HG02884 (cell line): Measurements from ENCODE around the gene KAT8.

Experiments used
- ATAC-seq: cut with Tn5 transposase; IDR thresholded peaks from one replicate; pipeline ENCODE4 v1.9.1; 2021; ENCODE audit warnings: mild to moderate bottlenecking, moderate library complexity; ENCODE audit not compliant: unreplicated experiment

KAT8 gene

DNA sequence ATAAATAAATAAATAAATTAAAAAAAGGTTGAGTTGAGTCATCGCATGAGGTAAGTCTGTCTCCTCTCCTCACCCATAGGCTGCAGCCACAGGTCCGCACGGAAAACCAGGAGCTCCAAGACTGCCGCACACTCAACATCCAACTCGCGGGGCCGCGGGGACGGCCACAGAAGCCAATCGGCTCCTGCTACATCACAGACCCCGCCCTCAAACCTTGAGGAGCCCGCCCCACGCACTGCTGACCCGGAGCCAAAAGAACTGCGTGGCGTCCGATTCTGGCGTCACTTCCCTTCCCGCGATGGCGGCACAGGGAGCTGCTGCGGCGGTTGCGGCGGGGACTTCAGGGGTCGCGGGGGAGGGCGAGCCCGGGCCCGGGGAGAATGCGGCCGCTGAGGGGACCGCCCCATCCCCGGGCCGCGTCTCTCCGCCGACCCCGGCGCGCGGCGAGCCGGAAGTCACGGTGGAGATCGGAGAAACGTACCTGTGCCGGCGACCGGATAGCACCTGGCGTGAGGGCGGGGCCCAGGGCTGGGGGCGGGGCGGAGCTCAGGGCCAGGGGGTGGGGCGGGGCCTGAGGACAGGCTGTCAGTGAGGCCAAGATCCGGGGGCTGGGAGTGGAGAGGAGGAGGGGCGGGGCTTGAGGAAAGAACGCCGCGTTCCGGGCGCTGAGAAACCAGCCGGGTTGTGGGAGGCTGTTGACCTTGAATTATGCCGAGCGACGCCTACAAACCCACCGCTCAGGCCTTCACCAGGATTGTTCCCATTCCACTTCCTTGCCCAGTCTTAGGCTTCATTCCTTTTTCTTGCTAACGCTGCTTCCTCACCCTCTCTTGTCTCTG is at the start of gene KAT8:
TSS of gene KAT8 (plus strand) at position 281 of the 839 bp plus-strand sequence. CDS start at position 299, 18 bp downstream.
- peak; percentile 88 for ATAC-seq

DNA sequence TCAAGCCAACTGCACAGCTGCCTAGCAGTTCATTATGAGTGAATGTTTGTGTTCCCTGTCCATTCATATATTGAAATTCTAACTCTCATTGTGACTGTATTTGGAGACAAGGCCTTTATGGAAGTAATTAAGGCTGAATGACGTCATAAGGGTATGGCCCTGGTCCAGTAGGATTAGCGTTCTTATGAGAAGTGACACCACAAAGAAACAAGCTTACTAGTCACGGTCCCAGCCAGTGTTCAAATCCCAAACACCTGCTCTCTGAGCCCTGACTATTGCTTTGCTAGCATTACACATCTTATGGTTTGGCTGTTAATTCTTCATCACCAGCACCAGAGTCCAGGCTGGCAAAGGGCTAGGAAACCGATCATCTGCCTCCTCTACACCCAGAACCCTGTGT is 45.6 kb upstream of the KAT8 start:
- no peak for ATAC-seq

DNA sequence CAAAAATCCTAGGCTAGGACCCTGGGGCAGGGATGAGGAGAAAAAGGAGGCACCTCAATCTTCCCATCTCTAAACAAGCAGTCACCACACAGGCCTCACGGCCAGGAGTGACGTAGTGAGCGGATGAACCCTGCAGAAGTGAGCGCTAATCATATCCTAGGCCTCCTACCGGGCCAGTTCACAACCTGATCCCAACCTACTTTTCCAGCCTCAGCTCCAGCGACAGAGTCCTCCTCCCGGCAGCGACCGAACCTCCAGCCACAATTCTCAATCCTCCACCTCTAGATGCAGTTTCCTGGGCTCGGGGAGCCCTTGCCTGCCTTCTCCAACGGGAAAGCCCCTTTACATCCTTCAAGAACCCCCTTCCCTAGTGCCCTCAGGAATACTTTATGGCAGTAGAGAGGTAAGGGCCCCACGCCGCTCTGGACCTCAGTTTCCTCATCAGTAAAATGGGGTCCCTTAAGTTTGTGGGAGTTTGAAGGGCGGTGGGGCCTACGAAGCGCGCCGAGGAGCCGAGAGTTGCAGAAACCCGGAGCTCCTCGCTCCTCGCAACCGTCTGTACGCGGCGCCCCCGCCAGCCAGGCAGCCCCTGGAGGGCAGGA is 44.8 kb upstream of the KAT8 start:
- no peak for ATAC-seq

DNA sequence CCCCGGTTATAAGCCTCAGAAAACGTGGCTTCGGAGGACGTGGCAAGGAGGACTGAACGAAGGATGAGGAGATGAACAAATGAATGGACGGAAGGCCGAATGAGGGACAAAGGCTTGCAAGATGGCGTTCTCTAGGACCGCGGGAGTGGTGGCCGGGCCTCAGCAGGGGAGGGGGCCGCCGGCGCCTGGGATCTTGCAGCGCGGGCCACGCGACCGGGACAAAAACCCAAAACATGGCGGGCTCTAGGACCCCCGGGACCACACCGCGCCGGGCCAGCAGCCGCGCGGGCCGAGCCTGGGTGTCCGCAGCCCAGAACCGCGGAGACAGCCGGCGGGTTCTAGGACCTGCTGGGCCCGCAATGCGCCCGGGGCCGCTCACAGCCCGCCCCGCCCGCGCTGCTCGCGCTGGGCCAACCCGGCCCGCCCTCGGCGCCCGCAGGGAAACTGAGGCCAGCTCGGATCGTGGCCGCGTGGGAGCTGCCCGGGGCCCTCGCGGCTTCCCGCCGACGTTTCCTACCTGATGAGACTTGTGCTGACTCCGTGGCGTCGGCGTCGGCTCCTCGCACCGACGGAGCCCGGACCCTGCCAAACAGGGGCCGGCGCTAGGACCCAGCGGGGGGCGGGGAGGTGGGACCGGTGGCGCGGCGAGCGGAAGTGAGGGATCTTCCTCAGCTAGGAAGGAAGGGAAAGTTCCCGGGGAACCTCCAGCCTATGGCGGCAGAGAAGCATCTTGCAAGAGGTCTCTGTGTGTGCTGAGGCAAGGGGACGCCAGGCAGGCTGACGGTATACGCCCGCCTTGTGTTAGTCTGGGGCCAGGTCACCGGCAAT is 44.1 kb upstream of the KAT8 start:
- ATAC-seq = peak; percentile 45

DNA sequence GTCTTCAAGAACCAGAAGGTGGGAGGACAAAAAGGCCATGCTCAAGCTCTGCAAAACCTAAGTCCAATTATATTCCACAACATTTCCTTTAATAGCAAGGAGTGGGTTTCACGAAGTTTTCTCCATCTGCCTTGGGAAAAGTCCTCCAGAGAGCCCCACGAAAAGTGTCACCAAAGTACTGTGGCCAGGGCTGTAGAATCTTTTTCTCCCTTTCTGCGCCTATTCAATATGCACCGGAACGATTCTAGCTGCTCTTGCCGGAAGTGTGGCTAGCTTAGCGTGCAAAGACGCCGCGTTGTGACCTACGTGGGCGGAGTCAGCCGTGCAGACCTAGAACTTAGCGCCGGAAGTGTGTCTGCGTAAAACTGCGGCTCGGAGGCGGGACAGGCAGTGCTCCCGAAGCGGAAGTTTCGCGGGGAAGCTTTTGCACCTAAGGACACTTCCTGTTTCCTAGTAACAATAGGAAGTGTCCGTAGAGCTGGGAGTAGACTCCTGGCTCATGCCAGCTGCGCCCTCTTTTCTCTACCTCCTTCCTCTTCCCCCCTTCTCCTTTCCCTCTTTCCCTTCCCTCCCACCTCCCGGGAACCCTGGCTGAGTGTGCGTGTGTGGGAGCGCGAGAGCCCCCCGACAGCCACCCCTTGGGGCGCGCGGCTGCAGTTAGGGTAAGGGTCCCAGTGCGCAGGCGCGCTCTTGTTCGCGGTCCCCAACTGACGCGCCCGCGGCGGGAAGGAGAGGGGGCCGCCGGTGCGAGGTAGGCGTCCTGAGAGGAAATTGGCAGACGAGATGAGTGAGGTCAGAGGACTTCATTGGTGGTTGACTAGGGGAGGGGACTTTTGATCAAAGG is 43.3 kb upstream of the KAT8 start, which contains the start of the genes ZNF646 and ZNF668:
TSS of gene ZNF646 (plus strand) at position 453 of the 844 bp plus-strand sequence. CDS start 1,903 bp downstream, outside the sequence.
TSS of gene ZNF668 (minus strand) at position 271 of the 844 bp plus-strand sequence. CDS start 9,781 bp downstream, outside the sequence.
- ATAC-seq = peak; percentile 64

DNA sequence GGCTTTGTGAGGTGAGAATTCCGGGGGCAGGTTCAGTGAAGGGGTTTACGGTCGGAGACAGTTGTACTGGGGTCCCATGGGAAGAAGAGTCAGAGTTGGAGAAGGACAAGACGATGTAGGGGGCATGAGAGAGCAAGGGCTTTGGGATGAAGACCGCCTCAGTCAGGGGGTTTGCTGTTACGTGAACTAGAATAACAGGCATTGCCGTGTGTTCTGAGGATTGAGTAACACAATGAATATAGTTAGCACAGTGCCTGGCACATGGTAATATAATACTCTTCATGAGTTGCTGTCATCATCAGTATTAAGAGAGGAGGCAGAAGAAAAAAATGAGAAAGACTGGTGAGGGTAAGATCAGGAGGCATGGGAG is 42.7 kb upstream of the KAT8 start:
- ATAC-seq = no peak

DNA sequence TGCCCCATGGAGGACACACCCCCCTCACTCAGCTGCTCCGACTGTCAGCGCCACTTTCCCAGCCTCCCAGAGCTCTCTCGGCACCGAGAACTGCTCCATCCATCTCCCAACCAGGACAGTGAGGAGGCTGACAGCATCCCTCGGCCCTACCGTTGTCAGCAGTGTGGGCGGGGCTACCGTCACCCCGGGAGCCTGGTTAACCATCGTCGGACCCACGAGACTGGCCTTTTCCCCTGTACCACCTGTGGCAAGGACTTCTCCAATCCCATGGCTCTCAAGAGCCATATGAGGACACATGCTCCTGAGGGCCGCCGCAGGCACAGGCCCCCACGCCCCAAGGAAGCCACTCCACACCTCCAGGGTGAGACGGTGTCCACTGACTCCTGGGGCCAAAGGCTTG is 41.1 kb upstream of the KAT8 start:
- no peak for ATAC-seq

DNA sequence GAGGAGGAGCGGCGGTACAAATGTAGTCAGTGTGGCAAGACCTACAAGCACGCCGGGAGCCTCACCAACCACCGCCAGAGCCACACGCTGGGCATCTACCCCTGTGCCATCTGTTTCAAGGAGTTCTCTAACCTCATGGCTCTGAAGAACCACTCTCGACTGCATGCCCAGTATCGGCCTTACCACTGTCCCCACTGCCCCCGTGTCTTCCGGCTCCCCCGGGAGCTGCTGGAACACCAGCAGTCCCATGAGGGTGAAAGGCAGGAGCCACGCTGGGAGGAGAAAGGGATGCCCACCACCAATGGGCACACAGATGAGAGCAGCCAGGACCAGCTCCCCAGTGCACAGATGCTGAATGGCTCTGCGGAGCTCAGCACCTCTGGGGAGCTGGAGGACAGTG is 40.4 kb upstream of the KAT8 start:
- no peak for ATAC-seq

DNA sequence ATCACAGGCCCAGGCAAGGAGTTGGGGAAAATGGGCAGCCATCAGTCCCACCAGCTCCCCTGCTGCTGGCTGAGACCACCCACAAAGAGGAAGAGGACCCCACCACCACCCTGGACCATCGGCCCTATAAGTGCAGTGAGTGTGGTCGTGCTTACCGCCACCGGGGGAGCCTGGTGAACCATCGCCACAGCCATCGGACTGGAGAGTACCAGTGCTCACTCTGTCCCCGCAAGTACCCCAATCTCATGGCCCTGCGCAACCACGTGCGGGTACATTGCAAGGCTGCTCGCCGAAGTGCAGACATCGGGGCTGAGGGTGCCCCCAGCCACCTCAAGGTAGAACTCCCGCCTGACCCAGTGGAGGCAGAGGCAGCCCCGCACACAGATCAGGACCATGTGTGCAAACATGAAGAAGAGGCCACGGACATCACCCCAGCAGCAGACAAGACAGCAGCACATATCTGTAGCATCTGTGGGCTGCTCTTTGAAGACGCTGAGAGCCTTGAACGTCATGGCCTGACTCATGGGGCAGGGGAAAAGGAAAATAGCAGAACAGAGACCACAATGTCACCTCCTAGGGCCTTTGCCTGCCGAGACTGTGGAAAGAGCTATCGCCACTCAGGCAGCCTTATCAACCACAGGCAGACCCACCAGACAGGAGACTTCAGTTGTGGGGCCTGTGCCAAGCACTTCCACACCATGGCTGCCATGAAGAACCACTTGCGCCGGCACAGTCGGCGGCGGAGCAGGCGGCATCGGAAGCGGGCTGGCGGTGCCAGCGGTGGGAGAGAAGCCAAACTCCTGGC is 39.7 kb upstream of the KAT8 start:
- ATAC-seq = no peak

DNA sequence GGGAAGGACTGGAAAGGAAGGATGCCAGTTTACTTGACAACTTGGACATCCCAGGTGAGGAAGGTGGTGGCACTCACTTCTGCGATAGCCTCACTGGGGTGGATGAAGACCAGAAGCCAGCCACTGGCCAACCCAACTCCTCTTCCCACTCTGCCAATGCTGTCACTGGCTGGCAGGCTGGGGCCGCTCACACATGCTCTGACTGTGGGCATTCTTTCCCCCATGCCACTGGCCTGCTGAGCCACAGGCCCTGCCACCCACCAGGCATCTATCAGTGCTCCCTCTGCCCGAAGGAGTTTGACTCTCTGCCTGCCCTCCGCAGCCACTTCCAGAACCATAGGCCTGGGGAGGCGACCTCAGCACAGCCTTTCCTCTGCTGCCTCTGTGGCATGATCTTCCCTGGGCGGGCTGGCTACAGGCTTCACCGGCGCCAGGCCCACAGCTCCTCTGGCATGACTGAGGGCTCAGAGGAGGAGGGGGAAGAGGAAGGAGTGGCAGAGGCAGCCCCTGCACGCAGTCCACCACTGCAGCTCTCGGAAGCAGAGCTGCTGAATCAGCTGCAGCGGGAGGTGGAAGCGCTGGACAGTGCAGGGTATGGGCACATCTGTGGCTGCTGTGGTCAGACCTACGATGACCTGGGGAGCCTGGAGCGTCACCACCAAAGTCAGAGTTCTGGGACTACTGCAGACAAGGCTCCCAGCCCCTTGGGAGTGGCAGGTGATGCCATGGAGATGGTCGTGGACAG is 38.7 kb upstream of the KAT8 start:
- ATAC-seq = no peak

DNA sequence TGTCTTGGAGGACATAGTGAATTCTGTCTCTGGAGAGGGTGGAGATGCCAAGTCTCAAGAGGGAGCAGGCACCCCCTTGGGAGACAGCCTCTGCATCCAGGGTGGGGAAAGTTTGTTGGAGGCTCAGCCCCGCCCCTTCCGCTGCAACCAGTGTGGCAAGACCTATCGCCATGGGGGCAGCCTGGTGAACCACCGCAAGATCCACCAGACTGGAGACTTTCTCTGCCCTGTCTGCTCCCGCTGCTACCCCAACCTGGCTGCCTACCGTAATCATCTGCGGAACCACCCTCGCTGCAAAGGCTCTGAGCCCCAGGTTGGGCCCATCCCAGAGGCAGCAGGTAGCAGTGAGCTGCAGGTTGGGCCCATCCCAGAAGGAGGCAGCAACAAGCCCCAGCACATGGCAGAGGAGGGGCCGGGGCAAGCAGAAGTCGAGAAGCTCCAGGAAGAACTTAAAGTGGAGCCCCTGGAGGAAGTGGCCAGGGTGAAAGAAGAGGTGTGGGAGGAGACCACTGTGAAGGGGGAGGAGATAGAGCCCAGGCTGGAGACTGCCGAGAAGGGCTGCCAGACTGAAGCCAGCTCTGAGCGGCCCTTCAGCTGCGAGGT is 38.0 kb upstream of the KAT8 start:
- no peak for ATAC-seq

DNA sequence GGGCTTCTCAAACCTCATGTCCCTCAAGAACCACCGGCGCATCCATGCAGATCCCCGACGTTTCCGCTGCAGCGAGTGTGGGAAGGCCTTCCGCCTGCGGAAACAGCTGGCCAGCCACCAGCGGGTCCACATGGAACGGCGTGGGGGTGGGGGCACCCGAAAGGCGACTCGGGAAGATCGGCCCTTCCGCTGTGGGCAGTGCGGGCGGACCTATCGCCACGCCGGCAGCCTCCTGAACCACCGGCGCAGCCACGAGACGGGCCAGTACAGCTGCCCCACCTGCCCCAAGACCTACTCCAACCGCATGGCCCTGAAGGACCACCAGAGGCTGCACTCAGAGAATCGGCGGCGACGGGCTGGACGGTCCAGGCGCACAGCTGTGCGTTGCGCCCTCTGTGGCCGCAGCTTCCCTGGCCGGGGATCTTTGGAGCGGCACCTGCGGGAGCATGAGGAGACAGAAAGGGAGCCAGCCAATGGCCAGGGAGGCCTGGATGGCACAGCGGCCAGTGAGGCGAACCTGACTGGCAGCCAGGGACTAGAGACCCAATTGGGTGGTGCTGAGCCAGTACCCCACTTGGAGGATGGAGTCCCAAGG is 37.3 kb upstream of the KAT8 start:
- no peak for ATAC-seq

DNA sequence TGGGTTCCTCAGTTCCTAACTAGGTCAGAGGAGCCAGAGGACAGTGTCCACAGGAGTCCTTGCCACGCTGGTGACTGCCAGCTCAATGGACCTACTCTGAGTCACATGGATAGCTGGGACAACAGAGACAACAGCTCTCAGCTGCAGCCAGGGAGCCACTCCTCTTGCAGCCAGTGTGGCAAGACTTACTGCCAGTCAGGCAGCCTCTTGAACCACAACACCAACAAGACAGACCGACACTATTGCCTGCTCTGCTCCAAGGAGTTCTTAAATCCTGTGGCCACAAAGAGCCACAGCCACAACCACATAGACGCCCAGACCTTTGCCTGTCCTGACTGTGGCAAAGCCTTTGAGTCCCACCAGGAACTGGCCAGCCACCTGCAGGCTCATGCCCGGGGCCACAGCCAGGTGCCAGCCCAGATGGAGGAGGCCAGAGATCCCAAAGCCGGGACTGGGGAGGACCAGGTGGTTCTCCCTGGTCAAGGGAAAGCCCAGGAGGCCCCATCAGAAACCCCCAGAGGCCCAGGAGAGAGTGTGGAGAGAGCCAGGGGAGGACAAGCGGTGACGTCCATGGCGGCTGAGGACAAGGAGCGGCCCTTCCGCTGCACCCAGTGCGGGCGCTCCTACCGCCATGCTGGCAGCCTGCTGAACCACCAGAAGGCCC is 36.6 kb upstream of the KAT8 start:
- no peak for ATAC-seq

DNA sequence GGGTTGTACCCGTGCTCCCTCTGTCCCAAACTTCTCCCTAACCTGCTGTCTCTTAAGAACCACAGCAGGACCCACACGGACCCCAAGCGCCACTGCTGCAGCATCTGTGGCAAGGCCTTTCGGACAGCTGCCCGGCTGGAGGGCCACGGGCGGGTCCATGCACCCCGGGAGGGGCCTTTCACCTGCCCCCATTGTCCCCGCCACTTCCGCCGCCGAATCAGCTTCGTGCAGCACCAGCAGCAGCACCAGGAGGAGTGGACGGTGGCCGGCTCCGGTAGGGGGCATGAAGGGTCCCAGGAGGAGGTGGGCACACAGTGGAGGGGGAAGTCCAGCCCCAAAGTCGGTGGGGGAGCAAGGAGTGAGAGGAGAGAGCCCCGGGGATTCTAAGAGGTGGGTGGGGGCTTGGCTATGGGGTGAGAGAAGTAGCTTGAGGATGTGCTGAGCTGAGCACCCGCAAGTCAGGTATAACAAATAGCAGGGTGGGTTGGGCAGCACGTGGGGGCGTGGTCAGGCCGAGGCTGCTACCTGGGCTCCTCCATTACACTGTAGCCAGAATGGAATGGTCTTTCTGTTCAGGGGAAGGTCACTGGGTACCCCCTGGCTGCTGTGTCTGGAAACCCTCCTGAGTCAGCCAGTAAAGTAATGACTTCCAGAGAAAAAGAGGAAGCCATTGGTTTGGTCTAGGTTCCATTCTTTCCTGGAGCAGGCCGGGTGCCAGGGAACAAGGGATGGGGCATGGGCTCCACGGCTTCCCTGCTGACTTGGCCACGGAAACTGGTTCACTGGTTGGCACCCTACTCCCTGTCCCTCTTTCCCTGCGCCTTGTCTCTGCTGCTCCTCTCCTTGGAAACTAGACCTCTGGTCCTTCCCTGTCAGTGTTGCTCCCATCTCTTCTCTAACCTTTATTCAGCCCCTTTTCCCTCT is 35.8 kb upstream of the KAT8 start:
- ATAC-seq = no peak

DNA sequence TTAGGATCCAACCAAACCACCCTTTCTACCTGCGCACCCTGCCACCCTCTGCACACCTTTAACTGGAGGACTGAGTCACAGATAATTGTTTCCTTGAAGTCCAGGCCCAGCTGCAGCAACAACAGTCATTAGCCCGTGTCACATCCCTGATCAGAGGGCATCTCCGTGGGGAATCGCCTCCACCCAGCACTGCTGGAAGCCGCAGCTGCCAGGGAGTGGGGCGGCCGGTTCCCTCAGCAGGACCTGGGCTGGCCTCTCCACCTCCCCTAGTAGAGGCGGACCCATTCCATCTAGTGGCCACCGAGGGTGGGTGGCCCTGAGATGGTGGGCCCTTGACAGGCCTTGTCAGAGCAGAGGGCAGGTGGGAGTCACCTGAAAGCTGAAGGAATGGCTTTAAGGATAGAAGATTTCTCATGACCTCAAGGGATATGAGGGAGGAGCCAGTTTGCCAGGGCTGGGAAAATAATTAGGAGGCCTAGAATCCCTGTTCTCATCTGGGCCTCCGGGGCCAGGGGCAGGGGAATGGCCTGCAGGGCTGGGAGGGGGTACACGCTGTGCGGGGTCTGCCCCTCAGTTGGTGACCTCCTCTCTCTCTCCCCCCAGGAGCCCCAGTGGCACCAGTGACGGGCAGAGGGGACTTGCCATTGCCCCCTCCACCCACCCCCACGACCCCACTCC is 35.0 kb upstream of the KAT8 start:
- no peak for ATAC-seq

DNA sequence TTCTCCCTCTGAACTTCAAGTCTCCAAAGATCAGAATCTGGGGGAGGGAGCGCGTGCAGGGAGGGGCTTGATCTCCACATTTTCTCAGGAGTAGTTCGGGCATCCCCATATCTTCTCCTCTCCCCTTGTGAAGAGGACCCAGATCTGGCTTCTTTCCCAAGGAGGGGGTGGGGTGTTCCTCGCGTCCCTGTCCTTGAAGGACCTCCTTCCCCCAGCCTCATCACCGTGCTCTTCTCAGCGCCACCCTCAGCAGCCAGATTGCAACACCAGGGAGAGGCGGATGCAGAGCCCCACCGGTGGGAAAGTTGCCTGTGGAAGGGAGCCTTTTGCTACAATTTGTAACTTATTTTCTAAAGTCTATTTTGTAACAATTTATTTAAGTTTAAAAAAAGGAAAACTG is 34.4 kb upstream of the KAT8 start:
- ATAC-seq = no peak
